Stomach (tissue), 9 donors: ENCODE measurements around the gene FARS2. TPM values are rescaled to one million over a fixed set of nuclear protein-coding genes. Genes with fewer than 3 reads are reported as not detected.
"Not testable (repeated sequence)": the region's sequence is repeated elsewhere in the genome, so short reads cannot be mapped to it uniquely, and the experiment has no call there.

Experiments used
- DNase-seq, 2 donors: peaks; one replicate each; pipeline versions ENCODE4 v3.0.0 to v3.0.0-alpha.2; 2013 to 2019
- H3K27ac ChIP-seq, 5 donors: fragments of 200-600 bp in 4 of 5; sonication (generic) in 4 of 5; one replicate each; pipeline ENCODE4 v1.5.1; 2013 to 2019; ENCODE audit warnings: mild to moderate bottlenecking in 1 of 5, moderate library complexity in 1 of 5
- H3K27me3 ChIP-seq, 3 donors: fragments of 200-600 bp; sonication (generic); one replicate each; pipeline ENCODE4 v1.5.1; 2017 to 2019; ENCODE audit warnings: mixed run types in 1 of 3
- H3K36me3 ChIP-seq, 4 donors: fragments of 200-600 bp; sonication (generic); 1 replicate in 3 of 4; 2 replicates in 1 of 4; pipeline ENCODE4 v1.5.1; 2016 to 2019
- H3K4me1 ChIP-seq, 4 donors: fragments of 200-600 bp; sonication (generic); one replicate each; pipeline ENCODE4 v1.5.1; 2016 to 2019
- H3K4me3 ChIP-seq, 4 donors: fragments of 200-600 bp; sonication (generic) in 3 of 4; one replicate each; pipeline ENCODE4 v1.5.1; 2016 to 2019; ENCODE audit warnings: mild to moderate bottlenecking in 1 of 4
- H3K9me3 ChIP-seq, 4 donors: fragments of 200-600 bp; sonication (generic); one replicate each; pipeline ENCODE4 v1.5.1; 2016 to 2019
- CTCF ChIP-seq, 7 experiments: fragments of 450-650 bp in 4 of 7; fragments of 200-600 bp in 3 of 7; sonication (generic) in 3 of 7; IDR thresholded peaks; one replicate each; pipeline ENCODE4 v1.5.1; 2016 to 2019; ENCODE audit warnings: antibody characterized with exemption in 7 of 7, control low read depth in 2 of 7, mild to moderate bottlenecking in 1 of 7
- EP300 ChIP-seq: sonication (generic); formaldehyde crosslinking; IDR thresholded peaks from one replicate; pipeline ENCODE4 v1.6.1; 2017; ENCODE audit warnings: antibody characterized with exemption
- POLR2A ChIP-seq, 4 donors: fragments of 450-650 bp; IDR thresholded peaks; one replicate each; pipeline ENCODE4 v1.6.1; 2016; ENCODE audit warnings: antibody characterized with exemption in 4 of 4, control low read depth in 2 of 4, mild to moderate bottlenecking in 1 of 4, moderate library complexity in 1 of 4
- POLR2AphosphoS5 ChIP-seq, 3 donors: sonication (generic); formaldehyde crosslinking; IDR thresholded peaks; one replicate each; pipeline ENCODE4 v1.6.1; 2016; ENCODE audit warnings: antibody characterized with exemption in 3 of 3
- WGBS, 5 donors: extraction: QIAGEN DNeasy Blood & Tissue Kit in 3 of 5; methylation state at CpG; one replicate each; pipeline versions ENCODE4 v1.1.5 to v1.1.7; 2013 to 2018; 5-methylcytosine and 5-hydroxymethylcytosine counted together
- intact Hi-C: fragments of 100-400 bp; cut with DNase I; formaldehyde crosslinking; loops from one replicate; pipeline ENCODE4 v1.15.1; 2023; ENCODE audit warnings: low total_unique reads
- polyA plus RNA-seq, 3 donors: library from polyadenylated mRNA; stranded (reverse); fragments of 200-250 nt; gene quantifications; one replicate each; pipeline ENCODE4 v1.2.3, GENCODE V29; 2013
- total RNA-seq, 5 donors: library from RNA; depleted of rRNA; stranded (reverse); fragments of >200 nt; gene quantifications; one replicate each; pipeline versions ENCODE4 v1.1.0 to v1.2.3, GENCODE V29; 2014 to 2016
- donor health status: healthy with polysubstance abuse.
- donor health status: Bipolar disorder and iron deficiency.
- donor health status: healthy.

The FARS2 gene
- total and polyA plus RNA-seq, 8 donors, result 3.8 to 47.8 (median 15.9) TPM

DNA sequence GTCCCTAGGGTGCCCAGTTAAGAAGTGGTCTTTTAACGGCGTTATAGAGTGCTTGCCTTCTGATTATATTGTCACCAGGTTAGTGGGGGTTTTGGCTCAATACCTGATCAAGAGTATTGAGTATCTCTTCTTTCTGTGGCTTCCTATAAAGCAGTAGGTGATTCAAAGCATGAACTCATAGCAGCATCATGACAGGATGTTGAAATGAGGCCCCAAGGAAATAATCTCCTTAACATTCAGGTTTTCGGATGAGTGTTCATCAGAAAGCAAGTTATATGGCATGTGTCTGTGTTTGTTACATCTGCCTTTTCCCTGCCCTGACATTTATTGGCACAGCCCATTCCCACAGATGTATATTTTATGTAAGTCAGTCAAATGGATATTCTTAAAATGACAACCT lies 301.0 kb downstream of the FARS2 start:
- H3K27me3 ChIP-seq, result no peaks in the 10 kb centered on the region
- H3K4me3 ChIP-seq, result no peak overlapping the region
- peaks cover 0 to 11% (median 3%) of the 10 kb centered on the region in 4 donors for H3K4me1 ChIP-seq
- no peaks in the 10 kb centered on the region for H3K9me3 ChIP-seq
- intact Hi-C loops, result no loop called here
- H3K36me3 ChIP-seq, result no peaks in the 10 kb centered on the region
- no peak overlapping the region for H3K27ac ChIP-seq
- DNase-seq, result no peak
- TF ChIP-seq POLR2A (IDR thresholded peaks at IDR 0.05), result no peak
- no peak for TF ChIP-seq POLR2AphosphoS5 (IDR thresholded peaks at IDR 0.05)
- no peak for TF ChIP-seq CTCF (IDR thresholded peaks at IDR 0.05)
- TF ChIP-seq EP300, result no peak
- 61 to 81% (median 67%) methylated on average over 3 of the region's 3 CpGs for WGBS, 5 donors

DNA sequence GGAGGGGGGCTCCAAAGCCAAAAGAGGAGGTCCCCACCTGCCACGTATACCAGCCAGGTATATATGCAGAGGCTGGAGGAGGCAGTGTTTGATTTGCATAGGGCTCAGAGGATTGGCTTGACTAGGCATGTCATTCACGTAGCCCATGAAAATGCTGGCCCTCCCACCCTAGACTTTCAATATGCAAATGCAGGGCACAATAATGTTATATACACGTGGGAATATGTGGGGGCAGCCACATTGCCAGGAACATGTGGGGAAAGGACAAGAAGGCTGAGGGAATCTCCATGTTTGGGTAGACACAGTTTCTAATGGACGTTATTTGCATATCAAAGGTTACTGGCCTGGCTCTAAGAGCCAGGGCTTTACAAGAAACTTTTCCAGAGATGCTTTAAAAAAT lies 301.8 kb downstream of the FARS2 start:
- H3K9me3 ChIP-seq, result no peaks in the 10 kb centered on the region
- H3K27me3 ChIP-seq, result no peaks in the 10 kb centered on the region
- no peaks in the 10 kb centered on the region for H3K36me3 ChIP-seq
- TF ChIP-seq EP300 (no peak), POLR2AphosphoS5 (IDR thresholded peaks at IDR 0.05) (no peak), CTCF (IDR thresholded peaks at IDR 0.05) (no peak), POLR2A (IDR thresholded peaks at IDR 0.05) (no peak)
- no peak overlapping the region for H3K4me3 ChIP-seq
- 78 to 88% (median 85%) methylated on average over 4 of the region's 4 CpGs for WGBS, 5 donors
- no peak for DNase-seq
- H3K27ac ChIP-seq, result no peak overlapping the region
- H3K4me1 ChIP-seq, result peaks cover 0 to 7% (median 3%) of the 10 kb centered on the region in 4 donors
- intact Hi-C loops, result no loop called here

GRCh38 chr6:5564746-5565145 lies 303.4 kb downstream of the FARS2 start:
- H3K9me3 ChIP-seq, H3K4me1 ChIP-seq, intact Hi-C loops, H3K27me3 ChIP-seq, H3K27ac ChIP-seq, H3K36me3 ChIP-seq, DNase-seq, H3K4me3 ChIP-seq: not testable (repeated sequence)
- WGBS, 5 donors, result 65 to 75% (median 72%) methylated on average over 3 of the region's 3 CpGs

- Histone ChIP-seq H3K27me3 (no peaks in the 10 kb centered on the region), H3K9me3 (no peaks in the 10 kb centered on the region), H3K4me3 (no peak overlapping the region), H3K4me1 (peaks cover 0 to 7% (median 3%) of the 10 kb centered on the region in 4 donors), H3K36me3 (no peaks in the 10 kb centered on the region), H3K27ac (no peak overlapping the region)
- no peak for TF ChIP-seq POLR2AphosphoS5 (IDR thresholded peaks at IDR 0.05)
- no peak for DNase-seq
- 82 to 95% (median 85%) methylated on average over 3 of the region's 3 CpGs for WGBS, 5 donors
- intact Hi-C loops, result no loop called here
These were observed 304.7 kb downstream of the FARS2 start for GRCh38 chr6:5565971-5566370.

DNA sequence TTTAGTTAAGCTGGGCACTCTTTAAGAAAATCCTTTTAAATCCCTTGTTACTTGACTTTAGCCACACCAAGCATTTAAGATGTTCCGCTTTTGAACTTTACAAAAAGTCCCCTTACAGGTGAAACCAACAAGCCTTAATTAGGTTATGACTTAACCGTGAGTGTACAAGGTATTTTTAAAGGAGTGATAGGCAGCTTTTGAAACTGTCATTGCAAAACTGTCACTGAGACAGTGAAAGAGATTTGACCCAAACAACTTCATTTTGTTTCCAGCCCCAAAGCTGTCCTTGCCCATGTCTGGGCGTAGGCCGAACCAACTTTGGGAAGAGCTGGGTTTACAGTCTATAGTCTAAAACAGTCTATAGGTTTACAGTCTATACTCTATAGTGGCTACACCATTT lies 305.4 kb downstream of the FARS2 start:
- Histone ChIP-seq H3K27me3 (no peaks in the 10 kb centered on the region), H3K27ac (no peak overlapping the region), H3K4me1 (peaks cover 0 to 7% (median 3%) of the 10 kb centered on the region in 4 donors), H3K4me3 (no peak overlapping the region), H3K36me3 (no peaks in the 10 kb centered on the region), H3K9me3 (no peaks in the 10 kb centered on the region)
- DNase-seq, result no peak
- intact Hi-C loops, result no loop called here
- WGBS, 5 donors, result 88 to 98% (median 96%) methylated on average over 4 of the region's 4 CpGs
- no peak for TF ChIP-seq EP300
- no peak for TF ChIP-seq POLR2AphosphoS5 (IDR thresholded peaks at IDR 0.05)
- no peak for TF ChIP-seq POLR2A (IDR thresholded peaks at IDR 0.05)
- no peak for TF ChIP-seq CTCF (IDR thresholded peaks at IDR 0.05)
